HG03097 (cell line): ENCODE results near the gene ZNF644.

Experiments
- ATAC-seq: cut with Tn5 transposase; IDR thresholded peaks from one replicate; pipeline ENCODE4 v1.9.1; 2021; ENCODE audit not compliant: unreplicated experiment, low FRiP score

ZNF644 gene

GRCh38 chr1:90876101-90876500, 145.7 kb downstream of the ZNF644 start:
- ATAC-seq = no peak
